ENCODE measurements around the gene COL4A4.

COL4A4 gene

GRCh38 chr2:226956659-226957058, 207.3 kb downstream of the COL4A4 start:
- no peak overlapping the region for H3K27ac ChIP-seq
- TF ChIP-seq CTCF (conservative IDR thresholded peaks at IDR 0.05) = no peak

- no peak overlapping the region for H3K27ac ChIP-seq
- TF ChIP-seq CTCF (conservative IDR thresholded peaks at IDR 0.05) = no peak
Measured at GRCh38 chr2:226953826-226954225, 210.2 kb downstream of the COL4A4 start.

GRCh38 chr2:226953206-226953605, 210.8 kb downstream of the COL4A4 start:
- H3K27ac ChIP-seq = no peak overlapping the region
- TF ChIP-seq CTCF (conservative IDR thresholded peaks at IDR 0.05) = no peak

Data from VCaP (cell line).